ENCODE results near the gene LPO.
A peak's percentile ranks its signal among the peaks of the same experiment; 100 is the strongest.

Gene LPO

GRCh38 chr17:58273453-58274104, 35.2 kb downstream of the LPO start:
- Histone ChIP-seq H3K4me2 (no peak overlapping the region), H3K27me3 (no peaks in the 10 kb centered on the region)
- TF ChIP-seq Cebpa-rat (IDR thresholded peaks at IDR 0.05) = no peak

GRCh38 chr17:58275417-58275816, 37.0 kb downstream of the LPO start:
- no peaks in the 10 kb centered on the region for H3K36me3 ChIP-seq
- H3K4me1 ChIP-seq = peaks cover 30% of the 10 kb centered on the region
- no peak overlapping the region for H3K27ac ChIP-seq
- H3K4me2 ChIP-seq = no peak overlapping the region
- no peak for TF ChIP-seq Cebpa-rat (IDR thresholded peaks at IDR 0.05)
- no peaks in the 10 kb centered on the region for H4K20me1 ChIP-seq
- no peak overlapping the region for H3K4me3 ChIP-seq
- H3K9me3 ChIP-seq = no peaks in the 10 kb centered on the region
- H3K27me3 ChIP-seq = no peaks in the 10 kb centered on the region
- no peak overlapping the region for H3K9ac ChIP-seq

More at GRCh38 chr17:58273453-58274104, 35.2 kb downstream of the LPO start:
- Histone ChIP-seq H4K20me1 (no peaks in the 10 kb centered on the region), H3K36me3 (no peaks in the 10 kb centered on the region), H3K9me3 (no peaks in the 10 kb centered on the region), H3K9ac (no peak overlapping the region), H3K4me1 (peaks cover 11% of the 10 kb centered on the region; the same call in 1 of the 2 replicates), H3K27ac (no peak overlapping the region), H3K4me3 (no peak overlapping the region)

GRCh38 chr17:58276423-58276822, 38.0 kb downstream of the LPO start:
- H3K4me3 ChIP-seq = no peak overlapping the region
- no peak overlapping the region for H3K4me2 ChIP-seq
- no peak for TF ChIP-seq Cebpa-rat (IDR thresholded peaks at IDR 0.05)
- H3K36me3 ChIP-seq = no peaks in the 10 kb centered on the region
- H3K27ac ChIP-seq = no peak overlapping the region
- no peaks in the 10 kb centered on the region for H3K9me3 ChIP-seq
- no peaks in the 10 kb centered on the region for H4K20me1 ChIP-seq
- no peaks in the 10 kb centered on the region for H3K27me3 ChIP-seq
- peaks cover 40% of the 10 kb centered on the region for H3K4me1 ChIP-seq
- no peak overlapping the region for H3K9ac ChIP-seq

- H3K9ac ChIP-seq = no peak overlapping the region
- TF ChIP-seq Cebpa-rat (IDR thresholded peaks at IDR 0.05) = no peak
Measured at GRCh38 chr17:58277107-58277801, 38.9 kb downstream of the LPO start.

GRCh38 chr17:58277802-58278595, 39.6 kb downstream of the LPO start:
- TF ChIP-seq Cebpa-rat (IDR thresholded peaks at IDR 0.05) = no peak
- Histone ChIP-seq H3K4me3 (no peak overlapping the region), H3K4me1 (peaks cover 56% of the 10 kb centered on the region), H4K20me1 (no peaks in the 10 kb centered on the region), H3K27me3 (no peaks in the 10 kb centered on the region), H3K36me3 (no peaks in the 10 kb centered on the region), H3K4me2 (peak overlapping the region; percentile 9; the same call in 1 of the 2 replicates), H3K9me3 (no peaks in the 10 kb centered on the region), H3K27ac (peak overlapping the region; percentile 88), H3K9ac (no peak overlapping the region)

More at GRCh38 chr17:58277107-58277801, 38.9 kb downstream of the LPO start:
- peak overlapping the region; percentile 88 for H3K27ac ChIP-seq
- no peaks in the 10 kb centered on the region for H3K36me3 ChIP-seq
- peaks cover 48% of the 10 kb centered on the region for H3K4me1 ChIP-seq
- H3K9me3 ChIP-seq = no peaks in the 10 kb centered on the region
- H4K20me1 ChIP-seq = no peaks in the 10 kb centered on the region
- no peak overlapping the region for H3K4me3 ChIP-seq
- no peak overlapping the region; the same call in 1 of the 2 replicates for H3K4me2 ChIP-seq
- H3K27me3 ChIP-seq = no peaks in the 10 kb centered on the region

- Histone ChIP-seq H3K4me3 (no peak overlapping the region), H3K4me1 (peaks cover 62% of the 10 kb centered on the region), H3K4me2 (peak overlapping the region; percentile 9; the same call in 1 of the 2 replicates), H4K20me1 (no peaks in the 10 kb centered on the region), H3K9me3 (no peaks in the 10 kb centered on the region), H3K27me3 (no peaks in the 10 kb centered on the region), H3K36me3 (no peaks in the 10 kb centered on the region), H3K9ac (no peak overlapping the region), H3K27ac (peak overlapping the region; percentile 88)
- no peak for TF ChIP-seq Cebpa-rat (IDR thresholded peaks at IDR 0.05)
Measured at GRCh38 chr17:58278661-58279015, 40.3 kb downstream of the LPO start.

GRCh38 chr17:58279016-58279711, 40.8 kb downstream of the LPO start:
- Histone ChIP-seq H4K20me1 (no peaks in the 10 kb centered on the region), H3K36me3 (no peaks in the 10 kb centered on the region), H3K4me2 (no peak overlapping the region; the same call in 1 of the 2 replicates), H3K9me3 (no peaks in the 10 kb centered on the region), H3K27me3 (no peaks in the 10 kb centered on the region), H3K4me1 (peaks cover 67% of the 10 kb centered on the region), H3K27ac (peak overlapping the region; percentile 88), H3K4me3 (no peak overlapping the region), H3K9ac (no peak overlapping the region)
- no peak for TF ChIP-seq Cebpa-rat (IDR thresholded peaks at IDR 0.05)

GRCh38 chr17:58279736-58280479, 41.5 kb downstream of the LPO start:
- peak overlapping the region; percentile 88 for H3K27ac ChIP-seq
- H3K4me2 ChIP-seq = peak overlapping the region; percentile 75; the same call in 1 of the 2 replicates
- no peaks in the 10 kb centered on the region for H3K27me3 ChIP-seq
- no peaks in the 10 kb centered on the region for H3K36me3 ChIP-seq
- no peaks in the 10 kb centered on the region for H3K9me3 ChIP-seq
- no peak overlapping the region for H3K4me3 ChIP-seq
- H3K9ac ChIP-seq = peak overlapping the region; percentile 35; the same call in 1 of the 2 replicates
- TF ChIP-seq Cebpa-rat (IDR thresholded peaks at IDR 0.05) = no peak
- H3K4me1 ChIP-seq = peaks cover 75% of the 10 kb centered on the region
- H4K20me1 ChIP-seq = no peaks in the 10 kb centered on the region
